ENCODE data around the gene AK8.

DNA sequence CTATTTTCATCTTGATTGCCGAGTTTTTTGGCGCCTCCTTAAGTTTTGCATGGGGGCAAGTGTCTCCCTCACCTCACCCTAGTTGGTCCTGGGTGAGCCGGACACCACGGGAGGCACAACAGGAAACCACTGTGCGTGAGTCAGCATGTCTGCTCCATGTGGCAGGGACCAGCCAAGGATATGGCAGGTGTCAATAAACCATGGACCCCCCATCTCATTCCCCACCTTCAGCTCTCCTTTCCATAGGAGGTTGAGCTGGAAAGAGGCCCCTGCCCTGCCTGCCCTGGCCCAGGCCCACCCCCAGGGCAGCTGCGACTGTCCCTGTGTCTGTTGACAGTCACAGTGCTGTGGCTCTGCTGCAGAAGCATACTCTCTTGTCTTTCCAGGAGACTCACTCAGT lies 3.7 kb upstream of the AK8 start:
- TF ChIP-seq, protein P1, sequence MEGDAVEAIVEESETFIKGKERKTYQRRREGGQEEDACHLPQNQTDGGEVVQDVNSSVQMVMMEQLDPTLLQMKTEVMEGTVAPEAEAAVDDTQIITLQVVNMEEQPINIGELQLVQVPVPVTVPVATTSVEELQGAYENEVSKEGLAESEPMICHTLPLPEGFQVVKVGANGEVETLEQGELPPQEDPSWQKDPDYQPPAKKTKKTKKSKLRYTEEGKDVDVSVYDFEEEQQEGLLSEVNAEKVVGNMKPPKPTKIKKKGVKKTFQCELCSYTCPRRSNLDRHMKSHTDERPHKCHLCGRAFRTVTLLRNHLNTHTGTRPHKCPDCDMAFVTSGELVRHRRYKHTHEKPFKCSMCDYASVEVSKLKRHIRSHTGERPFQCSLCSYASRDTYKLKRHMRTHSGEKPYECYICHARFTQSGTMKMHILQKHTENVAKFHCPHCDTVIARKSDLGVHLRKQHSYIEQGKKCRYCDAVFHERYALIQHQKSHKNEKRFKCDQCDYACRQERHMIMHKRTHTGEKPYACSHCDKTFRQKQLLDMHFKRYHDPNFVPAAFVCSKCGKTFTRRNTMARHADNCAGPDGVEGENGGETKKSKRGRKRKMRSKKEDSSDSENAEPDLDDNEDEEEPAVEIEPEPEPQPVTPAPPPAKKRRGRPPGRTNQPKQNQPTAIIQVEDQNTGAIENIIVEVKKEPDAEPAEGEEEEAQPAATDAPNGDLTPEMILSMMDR (conservative IDR thresholded peaks at IDR 0.05; ENCODE audit: low read depth in 2 of 2) = no peak
- TF ChIP-seq POLR2AphosphoS5 (IDR thresholded peaks at IDR 0.05; ENCODE audit: low read depth) (no peak), CREB1 (CRISPR knock-in tag; IDR thresholded peaks at IDR 0.05; ENCODE audit: low read depth) (no peak), JUNB (IDR thresholded peaks at IDR 0.05; ENCODE audit: unreplicated experiment) (no peak), EZH2 (IDR thresholded peaks at IDR 0.05; ENCODE audit: low read depth, unreplicated experiment) (no peak), ZNF331 (CRISPR knock-in tag; IDR thresholded peaks at IDR 0.05; ENCODE audit: low read depth) (no peak), EZH2phosphoT487 (IDR thresholded peaks at IDR 0.05; ENCODE audit: unreplicated experiment) (no peak), NANOG (IDR thresholded peaks at IDR 0.05; ENCODE audit: borderline replicate concordance) (no peak)
- TF ChIP-seq, protein P2, sequence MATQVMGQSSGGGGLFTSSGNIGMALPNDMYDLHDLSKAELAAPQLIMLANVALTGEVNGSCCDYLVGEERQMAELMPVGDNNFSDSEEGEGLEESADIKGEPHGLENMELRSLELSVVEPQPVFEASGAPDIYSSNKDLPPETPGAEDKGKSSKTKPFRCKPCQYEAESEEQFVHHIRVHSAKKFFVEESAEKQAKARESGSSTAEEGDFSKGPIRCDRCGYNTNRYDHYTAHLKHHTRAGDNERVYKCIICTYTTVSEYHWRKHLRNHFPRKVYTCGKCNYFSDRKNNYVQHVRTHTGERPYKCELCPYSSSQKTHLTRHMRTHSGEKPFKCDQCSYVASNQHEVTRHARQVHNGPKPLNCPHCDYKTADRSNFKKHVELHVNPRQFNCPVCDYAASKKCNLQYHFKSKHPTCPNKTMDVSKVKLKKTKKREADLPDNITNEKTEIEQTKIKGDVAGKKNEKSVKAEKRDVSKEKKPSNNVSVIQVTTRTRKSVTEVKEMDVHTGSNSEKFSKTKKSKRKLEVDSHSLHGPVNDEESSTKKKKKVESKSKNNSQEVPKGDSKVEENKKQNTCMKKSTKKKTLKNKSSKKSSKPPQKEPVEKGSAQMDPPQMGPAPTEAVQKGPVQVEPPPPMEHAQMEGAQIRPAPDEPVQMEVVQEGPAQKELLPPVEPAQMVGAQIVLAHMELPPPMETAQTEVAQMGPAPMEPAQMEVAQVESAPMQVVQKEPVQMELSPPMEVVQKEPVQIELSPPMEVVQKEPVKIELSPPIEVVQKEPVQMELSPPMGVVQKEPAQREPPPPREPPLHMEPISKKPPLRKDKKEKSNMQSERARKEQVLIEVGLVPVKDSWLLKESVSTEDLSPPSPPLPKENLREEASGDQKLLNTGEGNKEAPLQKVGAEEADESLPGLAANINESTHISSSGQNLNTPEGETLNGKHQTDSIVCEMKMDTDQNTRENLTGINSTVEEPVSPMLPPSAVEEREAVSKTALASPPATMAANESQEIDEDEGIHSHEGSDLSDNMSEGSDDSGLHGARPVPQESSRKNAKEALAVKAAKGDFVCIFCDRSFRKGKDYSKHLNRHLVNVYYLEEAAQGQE (IDR thresholded peaks at IDR 0.05; ENCODE audit: unreplicated experiment) = no peak
- TF ChIP-seq, protein P3, sequence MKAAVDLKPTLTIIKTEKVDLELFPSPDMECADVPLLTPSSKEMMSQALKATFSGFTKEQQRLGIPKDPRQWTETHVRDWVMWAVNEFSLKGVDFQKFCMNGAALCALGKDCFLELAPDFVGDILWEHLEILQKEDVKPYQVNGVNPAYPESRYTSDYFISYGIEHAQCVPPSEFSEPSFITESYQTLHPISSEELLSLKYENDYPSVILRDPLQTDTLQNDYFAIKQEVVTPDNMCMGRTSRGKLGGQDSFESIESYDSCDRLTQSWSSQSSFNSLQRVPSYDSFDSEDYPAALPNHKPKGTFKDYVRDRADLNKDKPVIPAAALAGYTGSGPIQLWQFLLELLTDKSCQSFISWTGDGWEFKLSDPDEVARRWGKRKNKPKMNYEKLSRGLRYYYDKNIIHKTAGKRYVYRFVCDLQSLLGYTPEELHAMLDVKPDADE (IDR thresholded peaks at IDR 0.05) = no peak

All from GM23338 (cell line).